Fibroblast of skin of left quadriceps (primary cell): ENCODE data around the gene RFLNA.
"Not testable (repeated sequence)": the region's sequence is repeated elsewhere in the genome, so short reads cannot be mapped to it uniquely, and the experiment has no call there.

Source experiments
- DNase-seq, 2 experiments: peaks; one replicate each; pipeline ENCODE4 v3.0.0-alpha.2; 2013; ENCODE audit warnings: low read depth in 2 of 2

RFLNA gene

GRCh38 chr12:124319368-124320050 lies 24.6 kb downstream of the RFLNA start:
- no peak for DNase-seq

GRCh38 chr12:124321040-124321481 lies 26.2 kb downstream of the RFLNA start:
- DNase-seq: peak in 1 of 2 experiments; percentile 20

- no peak for DNase-seq
Measured at GRCh38 chr12:124321556-124322270, 26.8 kb downstream of the RFLNA start.

GRCh38 chr12:124322271-124322998 lies 27.5 kb downstream of the RFLNA start:
- no peak for DNase-seq

GRCh38 chr12:124322999-124323328 lies 28.1 kb downstream of the RFLNA start:
- not testable (repeated sequence) for DNase-seq

GRCh38 chr12:124323771-124324530 lies 29.1 kb downstream of the RFLNA start:
- no peak for DNase-seq

GRCh38 chr12:124324803-124325705 lies 30.2 kb downstream of the RFLNA start:
- no peak for DNase-seq

GRCh38 chr12:124326104-124326503 lies 31.2 kb downstream of the RFLNA start:
- DNase-seq: no peak

GRCh38 chr12:124326871-124327270 lies 32.0 kb downstream of the RFLNA start:
- no peak for DNase-seq

GRCh38 chr12:124327362-124328043 lies 32.6 kb downstream of the RFLNA start:
- no peak for DNase-seq

- no peak for DNase-seq
Measured at GRCh38 chr12:124328116-124328515, 33.2 kb downstream of the RFLNA start.

- no peak for DNase-seq
Measured at GRCh38 chr12:124328636-124329035, 33.7 kb downstream of the RFLNA start.

GRCh38 chr12:124332058-124332672 lies 37.3 kb downstream of the RFLNA start:
- no peak for DNase-seq

- no peak for DNase-seq
Measured at GRCh38 chr12:124332900-124333299, 38.0 kb downstream of the RFLNA start.

- no peak for DNase-seq
Measured at GRCh38 chr12:124333724-124334123, 38.8 kb downstream of the RFLNA start.

- DNase-seq: no peak
Measured at GRCh38 chr12:124334266-124334665, 39.4 kb downstream of the RFLNA start.

- no peak for DNase-seq
Measured at GRCh38 chr12:124334976-124335375, 40.1 kb downstream of the RFLNA start.

- DNase-seq: no peak
Measured at GRCh38 chr12:124335426-124336183, 40.7 kb downstream of the RFLNA start.

- no peak for DNase-seq
Measured at GRCh38 chr12:124336184-124336437, 41.2 kb downstream of the RFLNA start.
